Raji (cell line): ENCODE data around the gene ARL8A.

ENCODE experiments used
- POLR2A ChIP-seq: IDR thresholded peaks from 2 replicates; pipeline ENCODE4 v1.6.1; 2011; ENCODE audit warnings: low read depth, low read length, control low read depth; ENCODE audit not compliant: insufficient read depth

The ARL8A gene

DNA sequence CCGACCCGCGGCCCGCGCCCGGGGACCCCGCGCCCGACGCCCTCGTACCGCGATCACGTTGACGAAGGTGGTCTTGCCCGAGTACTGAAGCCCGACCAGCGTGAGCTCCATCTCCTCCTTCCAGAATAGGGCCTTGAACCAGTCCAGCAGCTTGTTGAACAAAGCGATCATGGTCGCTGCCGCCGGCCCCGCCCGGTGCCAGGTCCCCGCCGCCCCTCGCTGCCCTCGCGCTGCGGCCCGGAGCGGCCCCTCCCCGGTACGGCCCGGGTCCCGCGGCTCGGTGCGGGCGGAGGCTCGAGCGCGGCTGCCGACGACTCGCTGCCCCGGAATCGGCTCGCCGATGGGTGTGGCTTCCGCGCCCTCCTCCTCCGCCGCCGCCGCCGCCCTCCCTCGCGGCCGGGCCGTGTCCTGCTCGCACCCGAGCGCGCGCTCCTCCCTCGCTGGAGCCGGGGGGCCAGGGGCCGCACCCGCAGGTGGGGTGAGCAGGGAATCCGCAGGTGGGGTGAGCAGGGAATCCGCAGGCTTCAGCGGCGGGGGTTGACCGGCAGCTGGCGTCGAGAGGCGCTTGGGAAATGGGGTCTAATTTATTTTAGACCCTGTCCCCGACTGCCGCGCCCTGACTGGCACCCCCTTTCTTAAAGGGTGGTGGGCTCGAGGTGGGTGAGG is at the start of gene ARL8A:
Gene ARL8A, minus strand, starts transcription at position 336 of the 666 bp plus-strand sequence. Its CDS starts 165 bp downstream, at position 171.
- TF ChIP-seq POLR2A: peak; percentile 51; the same call in 1 of the 2 replicates

GRCh38 chr1:202194328-202194648 is 49.8 kb upstream of the ARL8A start:
- TF ChIP-seq POLR2A: no peak

DNA sequence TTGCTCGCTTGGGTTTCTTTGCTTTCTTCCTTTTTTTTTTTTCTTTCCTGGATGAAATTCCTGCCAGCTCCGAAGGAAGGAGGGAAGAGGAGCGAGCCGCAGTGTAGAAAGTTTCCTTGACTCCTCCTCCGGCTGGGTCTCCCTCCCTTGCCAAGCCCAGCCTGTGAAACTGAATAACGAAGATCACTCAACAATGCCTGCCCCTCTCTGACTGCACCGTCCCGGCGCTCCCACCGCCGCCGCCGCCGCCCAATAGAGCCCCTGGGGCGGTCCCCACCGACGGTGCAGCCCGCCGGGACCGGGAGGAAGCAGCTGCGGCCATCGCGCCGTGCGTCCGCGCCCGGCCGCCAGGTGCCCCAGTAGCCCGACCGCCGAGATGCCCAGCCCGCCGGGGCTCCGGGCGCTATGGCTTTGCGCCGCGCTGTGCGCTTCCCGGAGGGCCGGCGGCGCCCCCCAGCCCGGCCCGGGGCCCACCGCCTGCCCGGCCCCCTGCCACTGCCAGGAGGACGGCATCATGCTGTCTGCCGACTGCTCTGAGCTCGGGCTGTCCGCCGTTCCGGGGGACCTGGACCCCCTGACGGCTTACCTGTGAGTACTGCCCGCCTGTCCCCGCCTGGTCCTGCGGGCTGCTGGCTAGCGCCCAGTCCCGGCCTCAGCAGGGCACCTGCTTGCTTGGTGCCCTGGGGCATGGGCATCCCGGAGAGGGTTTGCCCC is 49.2 kb upstream of the ARL8A start, which contains the start of gene LGR6:
Gene LGR6, plus strand, starts transcription at position 186 of the 714 bp plus-strand sequence. Its CDS starts 191 bp downstream, at position 377.
- TF ChIP-seq POLR2A: no peak

DNA sequence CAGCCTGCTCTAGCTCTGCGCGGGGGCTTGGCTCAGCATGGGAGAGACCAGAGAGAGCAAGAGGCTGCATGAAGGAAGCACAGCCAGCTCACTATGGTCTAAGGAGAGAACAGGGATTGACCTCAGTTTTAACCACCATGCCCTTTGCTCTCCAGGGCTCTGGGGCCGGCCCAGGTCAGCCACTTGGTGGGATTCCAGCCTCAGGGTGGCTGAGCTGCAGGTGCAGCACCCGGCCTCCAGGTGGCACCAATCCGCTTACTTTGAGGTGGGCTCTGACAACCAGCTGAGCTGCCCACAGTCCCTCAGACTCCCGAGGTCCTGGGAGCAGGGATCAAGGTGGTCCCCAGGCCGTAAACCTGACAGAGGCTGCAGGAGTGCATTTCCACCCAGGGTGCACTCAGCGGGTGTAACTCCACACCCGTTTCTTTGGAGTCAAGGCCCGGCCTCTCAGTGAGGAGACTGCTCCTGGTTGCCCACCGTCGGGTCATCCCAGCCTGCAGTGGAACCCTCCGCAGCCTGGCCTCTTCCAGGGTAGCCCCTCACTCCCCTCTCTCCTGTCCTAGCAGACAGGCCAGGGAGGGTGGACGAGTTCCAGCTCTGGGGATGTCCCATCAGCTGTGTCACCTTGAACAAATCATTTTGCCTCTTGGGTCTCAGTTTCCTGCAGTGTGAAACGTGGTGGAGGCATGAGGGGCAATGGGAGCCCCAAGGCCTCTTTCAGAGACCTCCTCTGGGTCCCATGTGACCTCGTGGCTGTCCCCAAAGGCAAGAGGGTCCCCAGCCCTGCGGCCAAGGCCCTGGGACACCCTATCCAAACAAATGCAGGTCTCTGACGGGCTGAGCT is 48.5 kb upstream of the ARL8A start:
- no peak for TF ChIP-seq POLR2A

- TF ChIP-seq POLR2A: no peak
These were observed 45.6 kb upstream of the ARL8A start for GRCh38 chr1:202189918-202190715.

DNA sequence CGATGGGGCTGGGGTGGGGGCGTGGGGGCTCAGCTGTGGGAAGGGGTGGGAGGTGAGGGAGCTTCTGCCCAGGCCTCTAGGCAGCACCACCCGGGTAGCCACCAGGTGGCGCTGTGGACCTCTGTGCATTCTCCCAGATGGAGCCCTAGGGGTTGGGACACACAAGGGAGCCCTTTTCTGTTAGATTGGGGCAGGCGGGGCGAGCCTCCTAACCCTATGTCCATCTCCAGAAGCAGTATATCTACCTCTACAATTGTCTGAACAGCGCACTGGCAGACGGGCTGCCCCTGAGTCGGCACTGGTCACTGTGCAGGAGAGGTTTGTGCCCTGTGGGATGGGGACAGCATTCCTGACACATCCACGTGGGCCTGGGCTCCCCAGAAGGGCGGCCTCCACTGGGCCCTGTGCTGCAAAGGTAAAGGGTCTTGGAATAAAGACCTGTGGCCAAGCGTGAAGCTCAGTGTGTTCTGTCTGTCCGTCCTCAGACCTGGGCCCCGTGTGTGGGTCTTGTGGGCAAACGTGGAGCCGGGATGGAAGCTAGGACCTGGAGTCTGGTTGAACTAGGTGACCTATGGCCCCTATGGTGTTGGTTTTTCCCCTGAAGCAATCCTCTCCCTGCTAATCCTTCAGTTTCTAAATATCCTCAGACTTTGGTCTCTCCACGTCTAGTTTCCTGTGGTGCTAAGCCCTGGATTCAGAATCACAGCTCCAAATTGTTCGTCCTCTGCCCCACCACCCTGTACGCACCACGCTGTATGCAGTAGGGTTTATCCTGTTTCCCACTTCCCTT is 44.7 kb upstream of the ARL8A start:
- no peak for TF ChIP-seq POLR2A

DNA sequence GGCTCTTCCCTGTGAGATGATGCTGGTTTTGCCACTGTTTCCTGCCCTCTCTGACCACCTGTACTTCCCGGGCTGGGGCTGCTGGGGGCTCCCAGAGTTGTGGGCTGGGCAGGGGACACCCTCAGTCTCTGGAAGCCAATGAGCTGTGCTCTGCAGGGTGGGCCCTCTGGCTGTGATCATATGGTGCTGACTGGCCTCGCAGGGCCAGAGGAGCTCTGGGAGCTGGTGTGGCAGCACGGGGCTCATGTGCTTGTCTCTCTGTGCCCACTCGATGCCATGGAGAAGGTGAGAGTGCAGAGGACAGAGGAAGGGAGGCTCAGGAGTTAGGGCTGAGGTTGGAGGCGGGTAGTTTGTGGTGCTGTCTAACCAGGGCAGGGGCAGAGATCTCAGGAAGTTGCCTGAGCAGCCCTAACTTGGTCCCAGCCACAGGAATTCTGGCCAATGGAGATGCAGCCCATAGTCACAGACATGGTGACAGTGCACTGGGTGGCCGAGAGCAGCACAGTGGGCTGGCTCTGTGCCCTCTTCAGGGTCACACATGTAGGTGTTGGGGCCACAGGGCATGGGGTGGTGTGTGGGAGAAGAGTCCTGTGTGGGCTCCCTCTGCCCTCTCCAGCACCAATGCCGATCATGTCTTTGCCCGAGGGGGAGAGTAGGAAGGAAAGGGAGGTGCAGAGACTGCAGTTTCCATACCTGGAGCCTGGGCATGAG is 43.3 kb upstream of the ARL8A start:
- no peak for TF ChIP-seq POLR2A

DNA sequence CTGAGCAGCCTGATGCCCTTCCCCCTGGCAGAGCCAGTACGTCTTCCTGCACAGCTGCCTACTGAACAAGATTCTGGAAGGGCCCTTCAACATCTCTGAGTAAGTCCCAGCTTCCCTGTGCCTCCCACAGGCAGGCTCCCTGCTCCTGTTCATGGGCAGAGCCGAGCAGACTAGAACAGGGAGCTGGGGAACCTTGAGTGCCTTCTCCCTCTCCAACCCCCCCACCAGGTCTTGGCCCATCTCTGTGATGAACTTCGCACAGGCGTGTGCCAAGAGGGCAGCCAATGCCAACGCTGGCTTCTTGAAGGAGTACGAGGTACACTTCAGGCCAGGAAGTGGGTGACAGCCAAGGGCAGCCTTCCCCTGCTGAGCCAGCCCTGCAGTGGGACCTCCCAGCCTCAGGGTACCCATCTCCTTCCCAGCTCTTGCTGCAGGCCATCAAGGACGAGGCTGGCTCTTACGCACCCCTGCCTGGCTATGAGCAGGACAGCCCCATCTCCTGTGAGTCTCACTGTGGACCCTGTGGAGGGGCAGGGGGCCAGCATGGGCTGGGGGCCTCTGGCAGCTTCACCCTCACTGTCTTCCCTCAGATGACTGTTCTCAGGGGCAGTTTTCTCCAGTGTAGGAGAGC is 42.6 kb upstream of the ARL8A start:
- TF ChIP-seq POLR2A: no peak

GRCh38 chr1:202186327-202186726 is 41.8 kb upstream of the ARL8A start:
- TF ChIP-seq POLR2A: no peak

DNA sequence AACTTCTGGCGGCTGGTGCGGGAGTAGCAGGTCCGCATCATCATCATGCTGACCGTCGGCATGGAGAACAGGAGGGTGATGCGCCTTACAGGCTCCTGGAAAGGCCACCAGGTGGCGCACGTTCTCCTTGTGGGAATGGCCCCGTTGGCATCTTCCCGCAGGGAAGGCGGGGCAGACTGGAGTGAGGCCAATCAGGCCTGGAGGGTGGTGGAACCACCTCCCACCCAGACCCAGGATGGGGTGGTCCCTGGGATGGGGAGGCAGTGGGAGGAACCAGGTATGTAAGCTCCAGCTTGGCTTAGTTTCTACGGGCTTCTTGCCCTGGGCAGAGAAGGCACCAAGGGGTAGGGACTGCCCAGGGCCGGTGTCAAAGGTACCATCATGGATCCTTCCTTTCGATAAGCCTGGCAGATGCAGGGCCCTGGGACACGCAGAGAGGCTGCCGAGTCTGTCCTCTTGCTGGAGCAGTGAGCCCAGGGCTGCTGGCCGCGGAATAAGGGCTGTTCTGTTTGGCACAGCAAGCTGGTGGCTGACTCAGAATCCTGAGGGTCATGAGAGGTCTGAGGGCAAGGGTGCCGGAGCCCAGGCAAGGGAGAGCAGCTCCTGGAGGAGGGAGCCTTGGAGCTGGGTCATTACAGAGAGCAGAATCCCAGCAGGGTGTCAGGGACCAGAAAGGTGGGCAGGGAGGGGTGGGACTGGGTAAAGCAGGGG is 40.4 kb upstream of the ARL8A start:
- no peak for TF ChIP-seq POLR2A

DNA sequence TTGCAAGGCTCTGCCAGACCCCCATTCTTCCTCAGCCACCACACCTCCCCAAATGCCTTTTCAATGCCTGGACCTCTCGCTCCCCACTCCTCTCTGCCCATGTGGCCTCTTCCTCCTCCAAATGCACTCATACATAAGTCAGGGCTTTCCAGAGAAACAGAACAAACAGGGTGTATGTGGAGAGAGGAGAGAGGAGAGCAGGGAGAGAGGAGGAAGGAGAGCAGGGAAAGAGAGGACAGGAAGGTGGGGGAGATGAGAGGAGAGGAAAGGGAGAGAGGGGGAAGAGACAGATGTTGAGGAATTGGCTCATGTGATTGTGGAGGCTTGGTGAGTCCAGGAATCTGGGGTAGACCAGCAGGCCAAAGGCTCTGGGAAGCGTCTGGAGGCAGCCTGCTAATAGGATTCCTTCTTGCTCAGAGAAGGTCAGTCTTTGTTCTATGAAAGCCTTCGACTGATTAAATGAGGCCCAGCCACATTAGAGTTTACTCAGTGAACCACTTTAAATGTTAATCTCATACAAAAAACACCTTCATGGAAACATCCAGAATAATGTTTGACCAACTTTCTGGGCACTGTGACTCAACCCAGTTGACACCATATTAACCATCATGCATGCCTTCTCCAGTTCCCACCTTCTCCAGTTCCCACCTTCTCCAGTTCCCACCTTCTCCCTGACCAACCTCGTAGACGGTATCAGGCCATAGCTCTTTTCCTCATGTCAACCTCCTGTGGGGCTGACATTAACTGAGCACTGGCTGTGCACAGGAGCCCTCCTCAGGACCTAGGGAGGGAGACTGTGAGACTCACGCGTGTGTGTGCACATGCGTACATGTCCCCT is 37.7 kb upstream of the ARL8A start:
- no peak for TF ChIP-seq POLR2A

DNA sequence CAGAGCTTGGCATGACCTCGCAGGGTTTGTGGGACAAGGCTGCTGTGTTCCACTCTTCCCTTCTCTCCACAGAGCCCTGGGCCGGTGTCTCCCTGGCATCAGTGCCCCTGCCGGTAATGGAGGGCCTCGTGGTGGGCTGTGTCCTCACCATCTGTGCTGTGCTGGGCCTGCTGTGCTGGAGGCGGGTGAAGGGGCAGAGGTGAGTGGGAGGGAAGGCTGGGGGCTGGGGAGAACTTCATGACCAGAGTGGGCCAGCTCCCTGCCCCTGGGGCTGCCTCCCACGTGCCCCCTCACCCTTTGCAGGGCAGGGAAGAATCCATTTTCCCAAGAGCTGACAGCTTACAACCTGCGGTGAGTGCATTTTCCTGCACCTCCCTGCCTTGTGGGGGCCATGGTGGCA is 37.0 kb upstream of the ARL8A start:
- no peak for TF ChIP-seq POLR2A
